Stimulated activated CD4-positive, alpha-beta T cell treated with anti-CD3 and anti-CD28 coated beads, TNF-alpha, amount 100 ng/mL, for 24 hours (primary cell): ENCODE measurements around the gene TNFRSF18.

Experiments used
- DNase-seq, 3 experiments: peaks; one replicate each; pipeline ENCODE4 v3.0.0-alpha.2; 2020; ENCODE audit warnings: low read depth in 3 of 3

The TNFRSF18 gene

GRCh38 chr1:1213345-1214265, 7.2 kb upstream of the TNFRSF18 start, which contains the start of gene TNFRSF4:
Gene TNFRSF4 (minus strand): TSS chr1:1214153. CDS start chr1:1214127, 26 bp downstream.
- DNase-seq: peak in 1 of 3 experiments; percentile 68

- peak in 1 of 3 experiments; percentile 50 for DNase-seq
Observed at GRCh38 chr1:1212780-1213344, 6.5 kb upstream of the TNFRSF18 start.

GRCh38 chr1:1211541-1212441, 5.4 kb upstream of the TNFRSF18 start:
- DNase-seq: no peak

GRCh38 chr1:1210726-1211540, 4.5 kb upstream of the TNFRSF18 start:
- DNase-seq: no peak

- DNase-seq: peak in 1 of 3 experiments; percentile 73
Observed at GRCh38 chr1:1208713-1209433, 2.5 kb upstream of the TNFRSF18 start.

GRCh38 chr1:1207571-1207892, 1.1 kb upstream of the TNFRSF18 start:
- DNase-seq: no peak

- DNase-seq: no peak
Observed at GRCh38 chr1:1206966-1207531, 657 bp upstream of the TNFRSF18 start.

- no peak for DNase-seq
Observed at GRCh38 chr1:1205769-1206375, 520 bp downstream of the TNFRSF18 start.

GRCh38 chr1:1204998-1205768, 1.2 kb downstream of the TNFRSF18 start:
- DNase-seq: no peak

GRCh38 chr1:1204425-1204920, 1.9 kb downstream of the TNFRSF18 start:
- no peak for DNase-seq

GRCh38 chr1:1203561-1204424, 2.6 kb downstream of the TNFRSF18 start:
- DNase-seq: no peak

GRCh38 chr1:1202831-1203560, 3.4 kb downstream of the TNFRSF18 start:
- DNase-seq: no peak

GRCh38 chr1:1200876-1201810, 5.2 kb downstream of the TNFRSF18 start:
- DNase-seq: peak; percentile 81 to 88 (median 83)

GRCh38 chr1:1199961-1200875, 6.2 kb downstream of the TNFRSF18 start:
- no peak for DNase-seq
